ENCODE measurements around the gene IL1RAPL1.
"Not testable (repeated sequence)": the region's sequence is repeated elsewhere in the genome, so short reads cannot be mapped to it uniquely, and the experiment has no call there.

IL1RAPL1 gene

DNA sequence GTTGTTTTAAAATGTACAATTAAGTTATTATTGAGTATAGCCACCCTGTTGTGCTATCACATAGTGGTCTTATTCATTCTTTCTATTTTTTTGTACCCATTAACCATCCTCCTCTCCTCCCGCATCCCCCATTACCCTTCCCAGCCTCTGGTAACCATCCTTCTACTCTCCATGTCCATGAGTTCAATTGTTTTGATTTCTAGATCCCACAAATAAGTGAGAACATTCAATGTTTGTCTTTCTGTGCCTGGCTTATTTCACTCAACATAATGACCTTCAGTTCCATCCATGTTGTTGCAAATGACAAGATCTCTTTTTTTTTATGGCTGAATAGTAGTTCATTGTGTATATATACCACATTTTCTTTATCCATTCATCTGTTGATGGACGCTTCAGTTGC, 179.3 kb downstream of the IL1RAPL1 start:
- not testable (repeated sequence) for DNase-seq (ENCODE audit: low read depth in 3 of 3, low spot score in 1 of 3)

DNA sequence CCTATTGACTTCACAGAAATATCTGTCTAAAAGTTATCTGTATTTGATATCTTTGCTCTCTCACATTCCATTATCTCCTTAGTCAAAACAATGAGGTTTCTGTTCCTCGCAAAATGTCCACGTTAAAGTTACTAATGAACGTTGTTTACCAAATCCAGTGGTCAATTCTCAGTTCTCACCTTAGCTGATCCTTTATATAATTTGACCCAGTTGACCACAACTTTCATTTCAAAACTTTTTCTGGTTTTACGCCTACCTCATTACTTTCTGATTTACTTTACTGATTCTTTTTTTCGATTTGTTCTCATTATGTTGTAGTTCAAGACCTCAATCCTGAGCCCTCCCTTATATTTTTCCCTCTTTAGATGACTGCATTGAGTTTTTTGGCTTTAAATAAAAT, 186.6 kb downstream of the IL1RAPL1 start:
- no peak for DNase-seq (ENCODE audit: low read depth in 3 of 3, low spot score in 1 of 3)

DNA sequence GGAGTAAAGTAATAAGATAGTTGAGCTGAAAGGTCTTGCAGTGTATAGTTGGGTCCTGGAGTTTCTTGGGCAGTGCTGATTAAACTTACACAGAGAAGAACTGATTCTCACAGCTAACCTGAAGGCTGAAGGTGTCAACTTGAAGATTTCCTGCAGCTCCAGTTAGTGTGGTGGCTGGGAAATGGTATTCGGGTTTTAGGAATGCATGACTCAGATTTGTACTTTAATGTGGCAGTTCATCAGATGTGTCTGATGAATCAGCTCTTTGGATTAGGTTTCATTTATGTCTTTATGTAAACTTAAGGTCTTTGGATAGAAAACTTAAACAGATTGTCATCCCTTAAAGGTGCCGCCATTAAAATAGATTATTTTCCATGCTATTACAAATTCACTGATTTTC, 200.0 kb downstream of the IL1RAPL1 start:
- no peak for DNase-seq (ENCODE audit: low read depth in 3 of 3, low spot score in 1 of 3)

DNA sequence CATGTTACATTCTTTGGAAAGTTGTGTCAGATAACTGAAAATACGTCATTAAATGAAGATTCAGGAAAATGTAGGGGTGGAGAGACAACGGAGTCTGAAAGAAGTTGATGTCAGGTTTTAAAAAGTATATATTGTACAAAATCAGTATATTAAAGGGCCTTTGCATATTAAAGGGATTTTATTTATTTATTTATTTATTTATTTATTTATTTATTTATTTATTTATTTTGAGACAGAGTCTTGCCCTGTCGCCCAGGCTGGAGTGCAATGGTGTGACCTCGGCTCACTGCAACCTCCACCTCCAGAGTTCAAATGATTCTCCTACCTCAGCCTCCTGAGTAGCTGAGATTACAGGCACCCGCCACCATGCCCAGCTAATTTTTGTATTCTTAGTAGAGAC, 213.4 kb downstream of the IL1RAPL1 start:
- DNase-seq (ENCODE audit: low read depth in 3 of 3, low spot score in 1 of 3), result not testable (repeated sequence)

DNA sequence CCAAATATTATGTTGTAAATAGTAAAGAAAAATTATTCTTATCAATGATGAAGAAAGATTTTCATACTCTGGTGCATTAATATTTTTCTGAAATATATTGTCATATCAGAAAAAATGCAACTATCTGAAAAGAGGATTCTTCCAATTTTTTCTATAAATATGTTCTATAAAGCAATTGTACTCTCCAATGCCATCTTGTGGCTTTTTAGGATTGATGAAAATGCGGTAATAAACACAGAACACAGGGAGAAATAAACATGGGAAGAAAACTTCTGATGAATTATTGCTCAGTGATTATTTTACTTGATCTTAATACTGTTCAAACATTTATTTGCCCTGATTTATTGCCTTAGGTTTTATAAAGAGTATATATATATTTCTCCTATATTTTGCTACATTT, 215.4 kb downstream of the IL1RAPL1 start:
- DNase-seq (ENCODE audit: low read depth in 3 of 3, low spot score in 1 of 3), result no peak

DNA sequence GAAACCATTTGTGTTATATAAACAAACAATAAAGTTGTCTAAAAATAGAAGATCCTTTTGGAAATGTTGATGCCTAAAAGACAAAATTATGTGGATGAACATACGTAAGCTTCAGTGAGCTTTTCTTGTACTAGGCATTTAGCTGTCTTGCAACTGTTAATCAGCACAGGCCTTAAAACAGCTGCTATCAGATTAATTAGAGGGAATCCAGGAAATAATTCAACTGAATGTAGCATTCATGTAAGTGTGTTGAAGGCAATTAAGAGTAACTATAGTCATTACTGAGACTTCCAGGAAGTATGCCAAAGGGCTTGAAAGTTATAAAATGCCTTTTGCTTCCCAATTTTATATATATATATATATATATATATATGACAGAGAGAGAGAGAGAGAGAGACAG, 248.7 kb downstream of the IL1RAPL1 start:
- DNase-seq (ENCODE audit: low read depth in 3 of 3, low spot score in 1 of 3), result no peak

DNA sequence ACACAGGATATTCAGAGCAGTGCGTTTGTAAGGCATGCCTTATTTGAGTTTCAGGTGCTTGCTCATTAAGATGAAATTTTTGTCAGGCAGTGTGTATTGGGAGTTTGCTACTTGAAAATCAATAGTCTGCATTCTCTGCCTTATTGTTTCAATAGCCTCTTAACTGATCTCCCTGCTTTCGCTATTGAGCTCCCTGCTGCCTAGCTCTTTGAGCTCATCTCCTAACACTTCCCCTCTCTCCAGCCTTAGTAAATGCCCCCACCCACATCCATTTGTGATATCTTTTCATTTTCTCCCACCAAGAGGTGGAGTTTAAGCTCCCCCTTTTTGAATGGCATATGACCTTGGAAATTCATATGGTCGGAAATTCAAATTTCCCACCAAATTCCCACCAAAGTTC, 256.6 kb downstream of the IL1RAPL1 start:
- no peak for DNase-seq (ENCODE audit: low read depth in 3 of 3, low spot score in 1 of 3)

- DNase-seq (ENCODE audit: low read depth in 3 of 3, low spot score in 1 of 3), result no peak
Measured at GRCh38 chrX:28847423-28847822, 260.2 kb downstream of the IL1RAPL1 start.

DNA sequence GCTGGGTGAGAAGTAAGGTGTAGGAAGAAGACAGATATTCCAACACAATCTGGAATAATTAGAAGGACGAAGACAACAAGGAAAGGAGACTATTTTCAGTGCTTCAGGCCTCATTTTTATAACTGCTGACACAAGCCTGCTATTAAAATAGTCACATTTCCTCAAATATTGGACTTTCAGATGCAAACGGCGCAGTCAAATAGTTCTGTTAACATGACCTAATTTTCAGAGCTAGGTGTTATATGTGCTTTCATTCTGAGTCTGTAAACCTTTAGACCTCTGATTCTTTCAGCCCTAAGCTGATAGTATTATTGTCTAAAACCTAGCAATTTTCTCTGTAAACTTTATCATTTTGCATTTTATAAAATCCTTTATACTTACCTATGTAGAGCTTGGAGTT, 261.5 kb downstream of the IL1RAPL1 start:
- DNase-seq (ENCODE audit: low read depth in 3 of 3, low spot score in 1 of 3), result no peak

GRCh38 chrX:28850955-28851354, 263.7 kb downstream of the IL1RAPL1 start:
- no peak for DNase-seq (ENCODE audit: low read depth in 3 of 3, low spot score in 1 of 3)

- DNase-seq (ENCODE audit: low read depth in 3 of 3, low spot score in 1 of 3), result no peak
Measured at GRCh38 chrX:28851871-28852270, 264.6 kb downstream of the IL1RAPL1 start.

- no peak for DNase-seq (ENCODE audit: low read depth in 3 of 3, low spot score in 1 of 3)
Measured at GRCh38 chrX:28854637-28855036, 267.4 kb downstream of the IL1RAPL1 start.

DNA sequence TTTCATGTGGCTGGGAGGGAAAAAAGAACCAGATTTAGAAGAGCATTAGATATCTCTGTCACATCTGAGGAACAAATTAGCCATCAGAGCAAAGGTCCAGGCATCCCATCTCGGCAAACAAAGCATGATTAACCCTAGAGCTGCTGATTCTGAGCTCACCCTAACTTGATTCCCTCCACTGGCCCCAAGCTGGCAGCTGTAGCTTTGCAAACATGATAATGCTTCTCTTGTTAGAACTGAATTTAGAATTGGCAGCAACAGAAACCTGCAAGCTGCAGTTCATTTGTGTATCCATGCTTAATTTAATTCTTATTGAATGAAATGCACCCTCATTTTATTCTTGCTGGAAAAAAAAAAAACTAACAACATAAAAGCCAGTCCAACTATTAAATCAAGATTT, 289.2 kb downstream of the IL1RAPL1 start:
- DNase-seq (ENCODE audit: low read depth in 3 of 3, low spot score in 1 of 3), result no peak

- no peak for DNase-seq (ENCODE audit: low read depth in 3 of 3, low spot score in 1 of 3)
Measured at GRCh38 chrX:28876901-28877300, 289.7 kb downstream of the IL1RAPL1 start.

GRCh38 chrX:28880136-28880535, 292.9 kb downstream of the IL1RAPL1 start:
- no peak for DNase-seq (ENCODE audit: low read depth in 3 of 3, low spot score in 1 of 3)

GRCh38 chrX:28884823-28885222, 297.6 kb downstream of the IL1RAPL1 start:
- DNase-seq (ENCODE audit: low read depth in 3 of 3, low spot score in 1 of 3), result no peak

GRCh38 chrX:28888416-28888815, 301.2 kb downstream of the IL1RAPL1 start:
- DNase-seq (ENCODE audit: low read depth in 3 of 3, low spot score in 1 of 3), result no peak

DNA sequence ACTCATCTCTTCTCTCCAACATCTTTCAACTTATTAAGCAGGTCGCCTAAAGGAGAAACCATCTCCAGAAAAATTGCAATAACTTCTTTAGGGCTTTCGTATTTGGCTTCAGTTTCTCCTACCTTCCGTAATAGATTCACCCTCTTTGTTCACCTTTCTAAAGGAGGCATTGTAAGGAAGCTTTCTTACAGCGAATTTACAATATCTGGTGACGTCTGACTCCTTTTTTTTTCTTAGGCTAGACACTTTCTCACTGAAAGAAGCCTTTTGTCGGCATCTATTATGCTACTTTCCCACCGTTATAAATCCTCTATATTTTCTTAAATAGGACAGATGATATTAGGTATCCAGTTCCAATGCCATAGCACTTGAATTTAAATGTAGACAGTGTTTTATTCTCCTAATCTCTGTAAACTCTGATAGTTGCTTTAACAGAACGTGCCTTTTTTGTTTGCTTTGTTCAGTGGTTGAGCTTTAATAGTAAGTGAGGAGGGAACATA, 302.4 kb downstream of the IL1RAPL1 start:
- DNase-seq (ENCODE audit: low read depth in 3 of 3, low spot score in 1 of 3), result no peak

DNA sequence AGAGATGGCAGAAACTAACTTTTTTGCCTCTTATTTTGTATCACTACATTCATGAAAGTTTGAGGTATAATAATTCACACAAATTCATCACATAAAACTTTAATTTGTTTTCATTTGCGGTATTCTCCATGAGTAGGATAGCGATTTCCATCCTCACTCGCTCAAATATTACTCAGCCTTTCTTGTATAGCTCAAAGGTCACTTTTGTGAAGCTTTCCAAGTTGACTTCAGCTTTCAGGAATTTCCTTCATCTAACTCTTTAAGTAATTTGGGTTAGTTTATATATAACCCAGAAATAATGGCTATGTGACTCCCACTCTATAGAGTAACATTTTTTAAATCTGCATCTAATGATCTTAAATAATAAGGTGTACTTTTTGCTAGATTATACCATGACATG, 314.4 kb downstream of the IL1RAPL1 start:
- no peak for DNase-seq (ENCODE audit: low read depth in 3 of 3, low spot score in 1 of 3)

GRCh38 chrX:28910487-28910886, 323.2 kb downstream of the IL1RAPL1 start:
- no peak for DNase-seq (ENCODE audit: low read depth in 3 of 3, low spot score in 1 of 3)

- DNase-seq (ENCODE audit: low read depth in 3 of 3, low spot score in 1 of 3), result no peak
Measured at GRCh38 chrX:28920153-28920943, 333.1 kb downstream of the IL1RAPL1 start.

- DNase-seq (ENCODE audit: low read depth in 3 of 3, low spot score in 1 of 3), result no peak
Measured at GRCh38 chrX:28922106-28922505, 334.9 kb downstream of the IL1RAPL1 start.

DNA sequence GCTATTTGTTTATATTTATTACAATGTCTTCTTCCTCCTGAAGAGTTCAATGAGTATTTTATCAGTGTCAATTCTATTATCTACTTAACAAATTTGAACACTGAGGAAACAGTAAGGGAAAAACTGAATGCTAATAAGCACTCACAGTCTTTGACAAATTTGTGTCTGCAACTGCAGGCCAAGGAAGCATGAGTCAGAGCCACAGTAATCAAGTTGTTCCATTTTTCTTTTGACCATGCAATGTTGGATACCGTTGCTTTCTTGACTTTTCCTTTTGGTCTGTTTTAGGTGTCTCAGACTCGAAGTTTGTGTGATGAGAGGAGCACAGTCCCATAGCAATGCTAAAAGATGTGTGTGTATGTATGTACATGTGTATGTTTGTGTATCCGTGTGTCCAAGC, 359.6 kb downstream of the IL1RAPL1 start:
- DNase-seq (ENCODE audit: low read depth in 3 of 3, low spot score in 1 of 3), result no peak

All from stimulated activated CD4-positive, alpha-beta T cell treated with anti-CD3 and anti-CD28 coated beads, TNF-alpha, amount 100 ng/mL, for 1 hour (primary cell).